ENCODE results near the gene PDS5B. TPM values are rescaled to one million over a fixed set of nuclear protein-coding genes. Genes with fewer than 3 reads are reported as not detected.

Gene PDS5B
- total RNA-seq, 1 experiment from 2014 or later: 26.5 TPM

- Histone ChIP-seq H4K20me1 (ENCODE audit: insufficient read depth) (no peaks in the 10 kb centered on the region; the same call in 1 of the 2 replicates), H3K27me3 (ENCODE audit: insufficient read depth, low read length) (no peaks in the 10 kb centered on the region), H2AFZ (ENCODE audit: low read depth, low read length, poor library complexity, severe bottlenecking) (no peak overlapping the region), H3K9me2 (ENCODE audit: insufficient read depth) (no peaks in the 10 kb centered on the region), H3K36me3 (ENCODE audit: control insufficient read depth in 1 of 2, insufficient read depth in 2 of 2, low read length in 2 of 2) (peaks cover 0 to 6% of the 10 kb centered on the region in 2 experiments; a peak in 3 of 4 replicates), H3K79me2 (ENCODE audit: insufficient read depth, low read length) (no peaks in the 10 kb centered on the region), H3K9ac (ENCODE audit: low read length) (no peak overlapping the region), H3K9me3 (ENCODE audit: control insufficient read depth in 1 of 2, insufficient read depth in 1 of 2, low read depth in 1 of 2, low read length in 2 of 2) (no peaks in the 10 kb centered on the region), H3K4me3 (replicated peaks in 1 of 2; ENCODE audit: low read depth in 1 of 2, low read length in 2 of 2) (no peak overlapping the region), H3K27ac (ENCODE audit: low read depth, low read length) (no peak overlapping the region), H3K4me1 (ENCODE audit: control insufficient read depth in 1 of 2, insufficient read depth in 2 of 2, low read length in 2 of 2) (no peaks in the 10 kb centered on the region), H3K4me2 (ENCODE audit: low read length) (no peak overlapping the region)
- intact Hi-C loops (cut with micrococcal nuclease): no loop called here
- ChIA-PET RAD21 (ENCODE audit: low non-redundant PET in 1 of 2, low total read pairs in 2 of 2, uncharacterized antibody in 2 of 2, unreplicated experiment in 2 of 2) (no interaction called here), CTCF (no interaction called here), POLR2A (no interaction called here)
- DNase-seq (ENCODE audit: low read depth, low spot score) (no peak), ATAC-seq (no peak)
- BruUV-seq (replicated peaks): no TSS peak
- TF ChIP-seq ATF3 (IDR thresholded peaks at IDR 0.05) (no peak), CTCF (IDR thresholded peaks at IDR 0.05 in 2 of 3, conservative IDR thresholded peaks at IDR 0.05 in 1 of 3; ENCODE audit: borderline replicate concordance in 1 of 3, insufficient read depth in 1 of 3, low read depth in 2 of 3, low read length in 2 of 3) (no peak), POLR2AphosphoS5 (IDR thresholded peaks at IDR 0.05; ENCODE audit: low read depth, low read length) (no peak), REST (IDR thresholded peaks at IDR 0.05; ENCODE audit: low read depth) (no peak), SIN3A (IDR thresholded peaks at IDR 0.05; ENCODE audit: low read depth) (no peak), FOSL1 (IDR thresholded peaks at IDR 0.05; ENCODE audit: low read depth) (no peak), EGR1 (IDR thresholded peaks at IDR 0.05; ENCODE audit: low read depth) (no peak), MAX (IDR thresholded peaks at IDR 0.05) (no peak), POLR2A (IDR thresholded peaks at IDR 0.05; ENCODE audit: borderline replicate concordance, extremely low read depth, insufficient read depth, insufficient read length) (no peak), ZFX (IDR thresholded peaks at IDR 0.05) (no peak), EZH2 (IDR thresholded peaks at IDR 0.05) (no peak), RAD21 (IDR thresholded peaks at IDR 0.05; ENCODE audit: low read depth) (no peak), ZBTB33 (IDR thresholded peaks at IDR 0.05; ENCODE audit: extremely low read depth, insufficient replicate concordance, low read length) (no peak), SRF (IDR thresholded peaks at IDR 0.05; ENCODE audit: low read depth) (no peak), EZH2phosphoT487 (IDR thresholded peaks at IDR 0.05; ENCODE audit: borderline replicate concordance) (no peak), YY1 (IDR thresholded peaks at IDR 0.05; ENCODE audit: extremely low read depth, insufficient replicate concordance, low read depth, low read length) (no peak), SP1 (IDR thresholded peaks at IDR 0.05; ENCODE audit: low read depth) (no peak)
Measured at GRCh38 chr13:32682130-32682529, 95.9 kb downstream of the PDS5B start.

Data from HCT116 (cell line).